Kidney glomerular epithelial cell (primary cell): Measurements from ENCODE around the gene CASKIN2.

Source experiments
- DNase-seq: peaks from one replicate; lab custom pipeline; 2025; lab: John Stamatoyannopoulos, UW

The CASKIN2 gene

GRCh38 chr17:75503976-75504346 is 11.4 kb downstream of the CASKIN2 start:
- DNase-seq, result no peak

- no peak for DNase-seq
Measured at GRCh38 chr17:75503337-75503950, 11.9 kb downstream of the CASKIN2 start.

- no peak for DNase-seq
Measured at GRCh38 chr17:75502721-75503329, 12.5 kb downstream of the CASKIN2 start.

- no peak for DNase-seq
Measured at GRCh38 chr17:75502072-75502720, 13.1 kb downstream of the CASKIN2 start.

GRCh38 chr17:75501378-75502071 is 13.8 kb downstream of the CASKIN2 start:
- DNase-seq, result no peak

- no peak for DNase-seq
Measured at GRCh38 chr17:75500419-75501216, 14.7 kb downstream of the CASKIN2 start.

GRCh38 chr17:75499313-75500022 is 15.9 kb downstream of the CASKIN2 start:
- DNase-seq, result no peak

GRCh38 chr17:75498726-75499213 is 16.6 kb downstream of the CASKIN2 start:
- no peak for DNase-seq

GRCh38 chr17:75498039-75498725 is 17.2 kb downstream of the CASKIN2 start:
- DNase-seq, result no peak

GRCh38 chr17:75496005-75496404 is 19.3 kb downstream of the CASKIN2 start:
- no peak for DNase-seq

GRCh38 chr17:75494326-75494877 is 20.9 kb downstream of the CASKIN2 start:
- no peak for DNase-seq

- DNase-seq, result no peak
Measured at GRCh38 chr17:75493476-75494129, 21.7 kb downstream of the CASKIN2 start.

- no peak for DNase-seq
Measured at GRCh38 chr17:75492555-75493168, 22.7 kb downstream of the CASKIN2 start.

- DNase-seq, result no peak
Measured at GRCh38 chr17:75491680-75492079, 23.7 kb downstream of the CASKIN2 start.

- no peak for DNase-seq
Measured at GRCh38 chr17:75490953-75491649, 24.2 kb downstream of the CASKIN2 start.

- DNase-seq, result no peak
Measured at GRCh38 chr17:75490173-75490743, 25.1 kb downstream of the CASKIN2 start.

GRCh38 chr17:75489511-75489955 is 25.8 kb downstream of the CASKIN2 start:
- DNase-seq, result no peak
